Smooth muscle cell (in vitro differentiated cells): ENCODE measurements around the gene CASP8. TPM values are rescaled to one million over a fixed set of nuclear protein-coding genes. Genes with fewer than 3 reads are reported as not detected.
A peak's percentile ranks its signal among the peaks of the same experiment; 100 is the strongest.

Source experiments
- DNase-seq: peaks from one replicate; lab custom pipeline; 2025; ENCODE audit not compliant: unreplicated experiment; lab: John Stamatoyannopoulos, UW
- H2AFZ ChIP-seq: fragments of 200-600 bp; sonication (generic); 2 replicates; pipeline ENCODE4 v1.6.0; 2016; ENCODE audit warnings: antibody characterized with exemption, low read depth, mild to moderate bottlenecking
- H3F3A ChIP-seq: fragments of 200-600 bp; sonication (generic); 2 replicates; pipeline ENCODE4 v1.6.0; 2017; ENCODE audit warnings: antibody characterized with exemption, low read depth
- H3K27ac ChIP-seq: fragments of 200-600 bp; sonication (generic); 2 replicates; pipeline ENCODE4 v1.5.1; 2016; ENCODE audit warnings: low read depth, mild to moderate bottlenecking
- H3K27me3 ChIP-seq: fragments of 200-600 bp; sonication (generic); 2 replicates; pipeline ENCODE4 v1.6.1; 2016; ENCODE audit warnings: low read depth, mild to moderate bottlenecking
- H3K36me3 ChIP-seq: fragments of 200-600 bp; sonication (generic); 2 replicates; pipeline ENCODE4 v1.5.1; 2016; ENCODE audit warnings: low read depth
- H3K4me1 ChIP-seq: fragments of 200-600 bp; sonication (generic); 2 replicates; pipeline ENCODE4 v1.5.1; 2016; ENCODE audit warnings: low read depth
- H3K4me2 ChIP-seq: fragments of 200-600 bp; sonication (generic); 2 replicates; pipeline ENCODE4 v1.6.0; 2016; ENCODE audit warnings: mild to moderate bottlenecking
- H3K4me3 ChIP-seq: fragments of 200-600 bp; sonication (generic); 2 replicates; pipeline ENCODE4 v1.5.1; 2016; ENCODE audit warnings: mild to moderate bottlenecking
- H3K79me2 ChIP-seq: fragments of 200-600 bp; sonication (generic); 2 replicates; pipeline ENCODE4 v1.6.0; 2016; ENCODE audit warnings: low read depth, mild to moderate bottlenecking
- H3K9ac ChIP-seq: fragments of 200-600 bp; sonication (generic); 2 replicates; pipeline ENCODE4 v1.6.0; 2016; ENCODE audit warnings: low read depth
- H3K9me3 ChIP-seq: fragments of 200-600 bp; sonication (generic); replicated peaks from 2 replicates; pipeline ENCODE4 v1.5.1; 2016; ENCODE audit warnings: low read depth
- H4K20me1 ChIP-seq: fragments of 200-600 bp; sonication (generic); 2 replicates; pipeline ENCODE4 v1.6.0; 2016; ENCODE audit warnings: low read depth
- CTCF ChIP-seq: fragments of 200-600 bp; sonication (generic); IDR thresholded peaks from 2 replicates; pipeline ENCODE4 v1.5.1; 2017; ENCODE audit warnings: borderline replicate concordance, mild to moderate bottlenecking, antibody characterized with exemption; ENCODE audit not compliant: insufficient read depth, poor library complexity, severe bottlenecking
- WGBS: methylation state at CpG from one replicate; pipeline ENCODE4 v1.1.7; 2016; ENCODE audit warnings: low lambda C conversion rate; 5-methylcytosine and 5-hydroxymethylcytosine counted together
- polyA plus RNA-seq: library from polyadenylated mRNA; unstranded; fragments of >200 nt; fragmentation: Nextera tagmentation; extraction: Ambion mirVana; gene quantifications from 2 replicates; pipeline ENCODE4 v1.2.1, GENCODE V29; 2016
- total RNA-seq: library from RNA; depleted of rRNA; stranded (reverse); fragments of >200 nt; gene quantifications from 2 replicates; pipeline ENCODE4 v1.2.3, GENCODE V29; 2014

Gene CASP8
- total and polyA plus RNA-seq, 2 experiments from 2014 or later, result 5.7 to 12.9 TPM

GRCh38 chr2:201257956-201258665 is 2.2 kb upstream of the CASP8 start:
- 4% methylated on average over 10 of the region's 10 CpGs for WGBS
- no peak for DNase-seq
- H3K4me3 ChIP-seq, result peak overlapping the region; percentile 63

GRCh38 chr2:201258666-201259615 is 1.4 kb upstream of the CASP8 start:
- H3K4me3 ChIP-seq, result peak overlapping the region; percentile 63
- no peak for DNase-seq
- H3K27me3 ChIP-seq, result no peaks in the 10 kb centered on the region
- no peaks in the 10 kb centered on the region for H3K9me3 ChIP-seq
- WGBS, result 37% methylated on average over 15 of the region's 15 CpGs
- H3F3A ChIP-seq, result no peaks in the 10 kb centered on the region
- H4K20me1 ChIP-seq, result no peaks in the 10 kb centered on the region
- peak overlapping the region; percentile 93 for H3K27ac ChIP-seq
- peak overlapping the region; percentile 93 for H2AFZ ChIP-seq
- peak overlapping the region; percentile 92 for H3K4me2 ChIP-seq
- H3K4me1 ChIP-seq, result no peaks in the 10 kb centered on the region
- no peak for TF ChIP-seq CTCF
- H3K9ac ChIP-seq, result peak overlapping the region; percentile 80
- no peaks in the 10 kb centered on the region for H3K36me3 ChIP-seq
- peaks cover 19% of the 10 kb centered on the region for H3K79me2 ChIP-seq

More at GRCh38 chr2:201257956-201258665, 2.2 kb upstream of the CASP8 start:
- no peaks in the 10 kb centered on the region for H3K4me1 ChIP-seq
- no peaks in the 10 kb centered on the region for H3K9me3 ChIP-seq
- H3K27ac ChIP-seq, result peak overlapping the region; percentile 93
- no peaks in the 10 kb centered on the region for H4K20me1 ChIP-seq
- H3K4me2 ChIP-seq, result peak overlapping the region; percentile 92
- H3K9ac ChIP-seq, result peak overlapping the region; percentile 80
- peak; percentile 9 for TF ChIP-seq CTCF
- peak overlapping the region; percentile 93 for H2AFZ ChIP-seq
- H3K36me3 ChIP-seq, result no peaks in the 10 kb centered on the region
- H3K79me2 ChIP-seq, result peaks cover 19% of the 10 kb centered on the region
- H3K27me3 ChIP-seq, result no peaks in the 10 kb centered on the region
- H3F3A ChIP-seq, result no peaks in the 10 kb centered on the region

GRCh38 chr2:201261471-201261870 is 1.1 kb downstream of the CASP8 start:
- H3K9ac ChIP-seq, result no peak overlapping the region
- H3K79me2 ChIP-seq, result peaks cover 19% of the 10 kb centered on the region

More at GRCh38 chr2:201261471-201261870, 1.1 kb downstream of the CASP8 start:
- DNase-seq, result no peak
- Histone ChIP-seq H3K9me3 (no peaks in the 10 kb centered on the region), H3K27ac (no peak overlapping the region), H3F3A (no peaks in the 10 kb centered on the region), H4K20me1 (no peaks in the 10 kb centered on the region), H3K4me1 (no peaks in the 10 kb centered on the region), H3K36me3 (no peaks in the 10 kb centered on the region), H3K4me2 (no peak overlapping the region), H3K27me3 (no peaks in the 10 kb centered on the region), H3K4me3 (no peak overlapping the region), H2AFZ (no peak overlapping the region)
- 91% methylated on average over 9 of the region's 9 CpGs for whole genome bisulfite sequencing
- no peak for TF ChIP-seq CTCF
